Measurements from ENCODE around the gene AGBL1. TPM values are rescaled to one million over a fixed set of nuclear protein-coding genes. Genes with fewer than 3 reads are reported as not detected.

Gene AGBL1
- total and polyA plus RNA-seq, 2 donors (not counting 1 experiment from before 2014, with no cell fraction given), result not detected

DNA sequence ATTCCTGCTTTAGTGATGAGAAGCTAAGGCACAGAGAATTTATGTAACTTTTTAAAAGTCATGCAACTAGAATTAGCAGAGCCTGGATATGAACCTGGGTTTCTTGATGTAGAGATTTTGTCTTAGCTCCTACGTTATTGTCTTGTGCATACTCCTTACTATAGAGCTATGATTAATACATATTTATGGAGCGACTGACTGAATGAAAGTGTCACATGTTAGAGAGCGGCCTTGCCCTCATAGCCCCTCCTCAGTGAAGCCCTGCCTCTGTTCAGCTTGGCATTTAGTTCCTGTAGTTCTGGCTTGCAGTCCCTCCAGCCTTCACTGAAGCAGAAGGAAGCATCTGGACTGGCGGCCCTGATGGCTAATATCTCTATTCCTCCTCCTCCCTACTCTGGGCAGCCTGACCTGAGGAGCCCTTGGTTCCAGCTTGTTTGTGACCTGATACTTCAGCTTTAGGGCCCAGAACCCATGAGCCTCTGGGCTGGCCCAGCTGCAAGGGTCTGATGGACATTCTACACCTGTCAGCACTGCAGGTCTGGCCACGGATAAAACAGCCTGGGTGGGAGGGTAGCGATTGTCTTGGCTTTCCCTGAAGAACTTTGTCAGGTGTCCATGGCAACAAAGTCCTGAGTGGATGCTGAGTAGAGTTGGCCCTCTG, 13.4 kb upstream of the AGBL1 start:
- H3K27me3 Mint-ChIP-seq, result peaks cover 3% of the 10 kb centered on the region
- H3K4me3 Mint-ChIP-seq, result no peak overlapping the region
- no peak overlapping the region for H3K9ac ChIP-seq (ENCODE audit: low read length)
- DNase-seq (no peak), ATAC-seq (ENCODE audit: low read depth) (no peak)
- H3K36me3 ChIP-seq (replicated peaks in 1 of 2; ENCODE audit: control extremely low read depth in 1 of 2, control insufficient read depth in 1 of 2, extremely low read depth in 1 of 2, insufficient read depth in 2 of 2, low read length in 1 of 2), result no peaks in the 10 kb centered on the region
- H3K4me1 Mint-ChIP-seq, result no peaks in the 10 kb centered on the region
- intact Hi-C loops (cut with micrococcal nuclease), result no loop called here
- H3K9me3 Mint-ChIP-seq (ENCODE audit: insufficient read depth), result peaks cover 5% of the 10 kb centered on the region
- H3K9me3 ChIP-seq (ENCODE audit: control extremely low read depth in 1 of 3, control insufficient read depth in 2 of 3, insufficient read depth in 1 of 3, low read length in 2 of 3), result peaks cover 0 to 10% (median 0%) of the 10 kb centered on the region in 3 donors
- no peak overlapping the region for H3K4me3 ChIP-seq (ENCODE audit: control extremely low read depth in 1 of 5, extremely low read depth in 1 of 5, insufficient read depth in 1 of 5, low read depth in 2 of 5, low read length in 4 of 5)
- no peak overlapping the region for H3K27ac ChIP-seq (ENCODE audit: low read length in 2 of 2)
- no peak overlapping the region for H2AFZ ChIP-seq (ENCODE audit: insufficient read depth, low read depth, low read length, poor library complexity, severe bottlenecking)
- H3K27me3 ChIP-seq (replicated peaks in 1 of 4; ENCODE audit: control extremely low read depth in 1 of 4, control insufficient read depth in 3 of 4, insufficient read depth in 4 of 4, low read length in 3 of 4), result no peaks in the 10 kb centered on the region
- H4K20me1 ChIP-seq (ENCODE audit: control insufficient read depth, insufficient read depth, low read length, poor library complexity, severe bottlenecking), result no peaks in the 10 kb centered on the region
- H3K4me1 ChIP-seq (ENCODE audit: control insufficient read depth in 2 of 2, insufficient read depth in 2 of 2, low read length in 2 of 2), result no peaks in the 10 kb centered on the region
- no peak overlapping the region for H3K4me2 ChIP-seq (replicated peaks; ENCODE audit: low read depth, low read length, poor library complexity, severe bottlenecking)
- H3K79me2 ChIP-seq (ENCODE audit: control insufficient read depth, insufficient read depth, low read length), result no peaks in the 10 kb centered on the region
- 79% methylated on average over 4 of the region's 6 CpGs for WGBS (ENCODE audit: insufficient coverage)
- H3K27ac Mint-ChIP-seq, result no peak overlapping the region
- ChIA-PET CTCF (no interaction called here), POLR2A (no interaction called here)
- TF ChIP-seq, protein P1, sequence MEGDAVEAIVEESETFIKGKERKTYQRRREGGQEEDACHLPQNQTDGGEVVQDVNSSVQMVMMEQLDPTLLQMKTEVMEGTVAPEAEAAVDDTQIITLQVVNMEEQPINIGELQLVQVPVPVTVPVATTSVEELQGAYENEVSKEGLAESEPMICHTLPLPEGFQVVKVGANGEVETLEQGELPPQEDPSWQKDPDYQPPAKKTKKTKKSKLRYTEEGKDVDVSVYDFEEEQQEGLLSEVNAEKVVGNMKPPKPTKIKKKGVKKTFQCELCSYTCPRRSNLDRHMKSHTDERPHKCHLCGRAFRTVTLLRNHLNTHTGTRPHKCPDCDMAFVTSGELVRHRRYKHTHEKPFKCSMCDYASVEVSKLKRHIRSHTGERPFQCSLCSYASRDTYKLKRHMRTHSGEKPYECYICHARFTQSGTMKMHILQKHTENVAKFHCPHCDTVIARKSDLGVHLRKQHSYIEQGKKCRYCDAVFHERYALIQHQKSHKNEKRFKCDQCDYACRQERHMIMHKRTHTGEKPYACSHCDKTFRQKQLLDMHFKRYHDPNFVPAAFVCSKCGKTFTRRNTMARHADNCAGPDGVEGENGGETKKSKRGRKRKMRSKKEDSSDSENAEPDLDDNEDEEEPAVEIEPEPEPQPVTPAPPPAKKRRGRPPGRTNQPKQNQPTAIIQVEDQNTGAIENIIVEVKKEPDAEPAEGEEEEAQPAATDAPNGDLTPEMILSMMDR (IDR thresholded peaks at IDR 0.05), result no peak
- TF ChIP-seq EZH2 (IDR thresholded peaks at IDR 0.05; ENCODE audit: borderline replicate concordance, insufficient read depth, low read depth, low read length, poor library complexity, severe bottlenecking), result no peak

DNA sequence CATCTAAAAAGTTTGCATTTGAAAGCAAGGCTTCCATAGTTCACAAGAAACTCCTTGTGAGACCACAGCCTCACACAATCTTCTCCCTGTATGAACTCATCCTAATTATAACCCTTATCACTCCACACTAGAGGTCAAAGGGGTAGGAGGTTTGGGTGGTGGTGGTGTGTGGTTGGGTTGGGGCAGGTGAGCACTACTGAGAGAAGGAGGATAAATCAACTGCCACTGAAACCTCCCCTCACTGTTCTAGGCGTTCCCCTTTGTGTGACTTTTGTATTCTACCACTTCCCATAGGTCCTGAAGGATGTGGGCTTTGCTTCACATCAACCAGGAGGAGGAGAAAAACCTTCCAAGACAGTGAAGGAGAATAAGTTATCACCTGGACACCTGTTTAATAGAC, 6.4 kb upstream of the AGBL1 start:
- TF ChIP-seq, protein P1 (IDR thresholded peaks at IDR 0.05), result no peak
- TF ChIP-seq EZH2 (IDR thresholded peaks at IDR 0.05; ENCODE audit: borderline replicate concordance, insufficient read depth, low read depth, low read length, poor library complexity, severe bottlenecking), result no peak
- H3K4me2 ChIP-seq (replicated peaks; ENCODE audit: low read depth, low read length, poor library complexity, severe bottlenecking), result no peak overlapping the region
- ChIA-PET POLR2A (no interaction called here), CTCF (no interaction called here)
- no CpG with 5 or more reads among the region's 1 CpG for WGBS (ENCODE audit: insufficient coverage)
- no peaks in the 10 kb centered on the region for H3K36me3 ChIP-seq (replicated peaks in 1 of 2; ENCODE audit: control extremely low read depth in 1 of 2, control insufficient read depth in 1 of 2, extremely low read depth in 1 of 2, insufficient read depth in 2 of 2, low read length in 1 of 2)
- no peak for DNase-seq
- Mint-ChIP-seq H3K4me1 (no peaks in the 10 kb centered on the region), H3K27me3 (peaks cover 5% of the 10 kb centered on the region), H3K4me3 (no peak overlapping the region), H3K27ac (no peak overlapping the region), H3K9me3 (ENCODE audit: insufficient read depth) (peaks cover 2% of the 10 kb centered on the region)
- peaks cover 0 to 2% (median 0%) of the 10 kb centered on the region in 3 donors for H3K9me3 ChIP-seq (ENCODE audit: control extremely low read depth in 1 of 3, control insufficient read depth in 2 of 3, insufficient read depth in 1 of 3, low read length in 2 of 3)
- no peaks in the 10 kb centered on the region for H4K20me1 ChIP-seq (ENCODE audit: control insufficient read depth, insufficient read depth, low read length, poor library complexity, severe bottlenecking)
- no peak for ATAC-seq (ENCODE audit: low read depth)
- no peak overlapping the region for H2AFZ ChIP-seq (ENCODE audit: insufficient read depth, low read depth, low read length, poor library complexity, severe bottlenecking)
- no peaks in the 10 kb centered on the region for H3K4me1 ChIP-seq (ENCODE audit: control insufficient read depth in 2 of 2, insufficient read depth in 2 of 2, low read length in 2 of 2)
- no peak overlapping the region for H3K27ac ChIP-seq (ENCODE audit: low read length in 2 of 2)
- no peaks in the 10 kb centered on the region for H3K79me2 ChIP-seq (ENCODE audit: control insufficient read depth, insufficient read depth, low read length)
- H3K4me3 ChIP-seq (ENCODE audit: control extremely low read depth in 1 of 5, extremely low read depth in 1 of 5, insufficient read depth in 1 of 5, low read depth in 2 of 5, low read length in 4 of 5), result no peak overlapping the region
- H3K27me3 ChIP-seq (replicated peaks in 1 of 4; ENCODE audit: control extremely low read depth in 1 of 4, control insufficient read depth in 3 of 4, insufficient read depth in 4 of 4, low read length in 3 of 4), result no peaks in the 10 kb centered on the region
- H3K9ac ChIP-seq (ENCODE audit: low read length), result no peak overlapping the region
- intact Hi-C loops (cut with micrococcal nuclease), result no loop called here

All from B cell (primary cell).